Eye (tissue), 1 donor: ENCODE data around the gene SLC4A7.
"Not testable (repeated sequence)": the region's sequence is repeated elsewhere in the genome, so short reads cannot be mapped to it uniquely, and the experiment has no call there.

Experiments
- DNase-seq: peaks from one replicate; pipeline ENCODE4 v3.0.0-alpha.2; 2015

Gene SLC4A7

GRCh38 chr3:27357665-27358258 is 126.4 kb downstream of the SLC4A7 start:
- DNase-seq = peak; percentile 73

GRCh38 chr3:27356976-27357375 is 127.2 kb downstream of the SLC4A7 start:
- no peak for DNase-seq

DNA sequence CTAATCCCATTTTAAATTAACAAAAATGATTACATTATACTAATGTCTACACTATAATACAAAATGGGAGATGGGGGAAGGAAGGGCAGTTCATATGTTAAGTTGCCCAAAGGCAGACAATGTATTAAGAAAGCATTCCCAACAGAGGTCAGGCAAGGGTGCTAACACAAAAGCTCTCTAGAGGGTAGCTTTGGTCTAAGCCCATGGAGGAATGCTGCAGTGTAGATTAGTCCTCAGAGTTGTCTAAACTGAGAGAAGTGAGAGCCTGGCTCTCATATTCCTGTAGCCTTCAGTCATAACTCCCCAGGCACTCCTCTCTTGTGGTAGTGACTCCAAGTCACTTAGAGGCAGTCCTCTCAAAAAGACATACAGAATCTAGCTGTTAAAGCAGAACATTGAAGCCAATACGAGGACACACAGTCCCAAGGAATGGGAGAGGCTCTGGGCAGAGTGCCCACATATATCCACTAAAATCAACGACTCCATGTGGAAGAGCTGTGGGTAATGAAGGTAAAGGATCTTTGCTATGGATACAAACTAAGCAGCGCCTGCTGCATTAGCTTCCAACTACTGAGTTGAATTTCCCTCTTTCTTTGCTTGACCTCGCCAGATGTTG is 129.5 kb downstream of the SLC4A7 start:
- no peak for DNase-seq

GRCh38 chr3:27354161-27354560 is 130.0 kb downstream of the SLC4A7 start:
- DNase-seq = no peak

DNA sequence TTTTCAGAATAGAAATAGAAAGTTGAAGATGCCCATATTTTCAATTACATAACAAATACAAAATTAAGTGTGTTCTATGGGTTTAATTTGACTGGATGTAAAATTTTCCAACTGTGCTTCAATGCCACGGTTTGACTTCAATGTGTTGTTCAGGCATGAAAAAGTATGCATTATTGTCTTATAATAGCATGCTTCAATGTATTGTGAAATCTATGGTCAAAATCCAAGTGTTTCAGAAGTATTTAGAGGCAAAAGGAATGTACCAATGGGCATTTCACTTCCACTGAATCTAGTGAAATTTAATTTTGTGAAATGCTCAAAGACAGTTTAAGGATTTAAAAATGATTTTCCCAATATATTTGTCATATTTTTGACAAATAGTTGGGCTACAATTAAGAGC is 131.0 kb downstream of the SLC4A7 start:
- DNase-seq = no peak

DNA sequence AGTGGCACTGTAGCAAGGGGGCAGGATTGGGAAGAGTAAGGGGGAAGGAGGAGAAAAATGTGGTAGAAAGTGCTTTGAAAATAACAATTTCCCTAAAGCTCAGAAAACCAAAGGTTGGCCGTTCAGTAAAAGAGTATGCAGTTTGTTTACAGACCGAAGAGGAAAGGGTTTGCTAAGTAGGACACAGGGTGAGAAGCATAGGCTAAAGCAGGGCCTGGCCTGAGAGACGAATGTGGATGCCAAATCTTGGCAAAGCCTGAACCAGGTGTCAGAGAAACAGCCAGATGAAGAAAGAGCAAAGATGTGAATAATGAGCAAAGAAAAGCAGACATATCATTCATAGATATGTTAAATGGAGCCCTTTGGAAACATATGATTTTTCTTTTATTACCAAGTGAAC is 132.1 kb downstream of the SLC4A7 start:
- DNase-seq = no peak

DNA sequence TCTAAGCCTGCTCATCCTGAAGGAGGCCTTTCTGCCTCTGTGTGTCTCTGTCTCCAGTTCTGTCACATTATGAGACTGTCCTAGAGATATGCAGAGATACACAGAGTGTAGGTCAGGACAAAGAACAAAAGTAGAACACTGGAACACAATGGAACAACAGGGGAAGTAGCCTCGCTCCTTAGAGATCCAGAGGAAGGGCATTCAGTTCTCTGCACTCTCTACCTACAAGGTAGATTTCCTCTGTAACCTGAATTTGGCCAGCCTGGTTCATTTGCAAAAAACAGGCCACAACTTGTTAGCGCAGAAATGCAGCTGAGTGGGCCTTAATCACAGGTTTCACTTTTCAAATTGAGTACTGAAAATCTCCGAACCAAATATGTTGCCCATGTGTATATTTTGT is 134.4 kb downstream of the SLC4A7 start:
- no peak for DNase-seq

DNA sequence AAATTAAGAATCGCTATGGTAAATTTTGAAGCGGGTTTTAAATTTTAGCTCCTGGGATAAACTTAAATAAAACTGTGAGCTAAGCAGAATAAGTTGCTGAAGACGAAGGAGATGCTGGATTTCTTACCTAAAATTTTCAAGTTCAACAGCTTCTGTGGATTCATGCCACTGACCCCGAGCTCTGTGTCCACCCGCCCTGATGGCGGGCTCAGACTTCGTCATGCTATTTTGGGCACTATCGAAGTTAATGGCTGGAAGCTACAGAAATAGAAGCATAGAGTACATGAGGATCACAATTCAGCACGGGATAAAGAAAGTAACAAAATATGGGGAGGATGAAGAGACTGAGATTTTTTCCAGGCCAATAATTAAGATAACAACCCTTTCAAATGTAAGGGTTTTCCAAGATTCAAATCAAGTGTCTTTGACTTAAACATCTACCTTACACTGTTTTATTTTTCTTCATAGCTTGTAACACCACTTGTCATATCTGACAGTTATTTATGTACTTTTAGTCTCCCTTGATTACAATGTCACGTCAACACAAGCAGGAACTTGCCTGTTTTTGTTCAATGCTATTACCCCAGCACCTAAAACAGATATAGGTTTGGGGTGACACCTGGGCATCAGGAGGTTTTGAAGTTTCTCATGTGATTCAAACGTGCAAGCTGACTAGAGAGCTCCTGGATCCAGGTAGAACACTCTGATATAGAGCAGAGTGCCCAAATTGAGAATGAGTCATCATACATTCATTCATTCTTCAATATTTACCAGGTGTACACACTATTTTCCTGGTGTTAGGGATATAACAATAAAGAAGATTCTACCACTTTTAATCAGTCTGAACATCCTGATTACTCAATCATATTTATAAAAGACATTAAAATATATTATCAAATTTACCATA is 138.0 kb downstream of the SLC4A7 start:
- no peak for DNase-seq

DNA sequence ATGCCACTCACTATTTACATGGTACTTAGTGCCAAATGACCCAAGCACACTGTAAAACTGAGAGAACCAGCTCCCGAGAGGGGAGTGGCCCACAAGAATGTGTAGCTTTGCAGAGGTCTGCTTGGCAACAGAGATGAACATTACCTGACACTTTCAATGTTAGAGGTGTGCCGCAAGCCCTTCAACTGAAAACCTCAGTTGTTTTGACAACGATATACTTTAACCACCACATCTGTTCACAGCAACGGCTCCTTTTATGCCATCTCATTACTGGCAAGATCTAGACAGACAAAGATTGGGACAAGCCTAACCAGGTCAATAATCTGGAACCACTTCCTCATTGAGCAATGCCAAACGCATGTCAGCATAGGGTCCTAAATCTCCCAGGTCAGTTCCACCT is 138.7 kb downstream of the SLC4A7 start:
- no peak for DNase-seq

- no peak for DNase-seq
Measured at GRCh38 chr3:27345045-27345444, 139.1 kb downstream of the SLC4A7 start.

DNA sequence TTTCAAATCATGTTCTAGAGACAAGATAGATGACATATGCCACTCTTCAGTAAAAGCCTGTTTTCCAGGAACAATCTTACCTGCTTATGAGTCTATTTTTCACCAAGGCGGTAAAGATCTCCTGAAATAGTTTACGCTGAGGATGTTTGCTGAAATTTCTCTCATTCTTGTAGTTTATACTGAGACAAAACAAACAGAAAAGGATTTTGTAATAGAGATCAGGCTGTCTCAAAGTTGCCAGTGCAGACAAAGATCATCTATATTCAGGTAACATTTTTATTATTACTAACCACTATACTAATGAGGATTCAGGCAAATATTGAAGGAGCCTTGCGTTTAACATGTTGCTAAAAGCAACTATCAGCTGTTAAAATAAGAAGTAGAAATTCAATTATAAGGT is 140.0 kb downstream of the SLC4A7 start:
- no peak for DNase-seq

GRCh38 chr3:27342267-27342666 is 141.9 kb downstream of the SLC4A7 start:
- DNase-seq = no peak

GRCh38 chr3:27340534-27340933 is 143.7 kb downstream of the SLC4A7 start:
- DNase-seq = no peak

DNA sequence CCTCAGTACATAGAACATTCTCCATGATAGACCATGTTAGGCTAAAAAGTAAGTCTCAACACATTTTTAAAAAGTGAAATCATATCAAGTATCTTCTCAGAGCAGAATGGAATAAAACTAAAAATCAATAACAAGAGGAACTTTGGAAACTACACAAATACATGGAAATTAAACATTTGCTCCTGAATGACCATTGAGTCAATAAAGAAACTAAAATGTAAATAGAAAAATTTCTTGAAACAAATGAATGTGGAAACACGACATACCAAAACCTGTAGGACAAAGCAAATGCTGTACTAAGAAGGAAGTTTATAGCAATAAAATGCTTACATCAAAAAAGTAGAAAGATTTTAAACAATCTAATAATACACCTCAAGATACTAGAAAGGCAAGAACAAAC is 148.6 kb downstream of the SLC4A7 start:
- DNase-seq = no peak

DNA sequence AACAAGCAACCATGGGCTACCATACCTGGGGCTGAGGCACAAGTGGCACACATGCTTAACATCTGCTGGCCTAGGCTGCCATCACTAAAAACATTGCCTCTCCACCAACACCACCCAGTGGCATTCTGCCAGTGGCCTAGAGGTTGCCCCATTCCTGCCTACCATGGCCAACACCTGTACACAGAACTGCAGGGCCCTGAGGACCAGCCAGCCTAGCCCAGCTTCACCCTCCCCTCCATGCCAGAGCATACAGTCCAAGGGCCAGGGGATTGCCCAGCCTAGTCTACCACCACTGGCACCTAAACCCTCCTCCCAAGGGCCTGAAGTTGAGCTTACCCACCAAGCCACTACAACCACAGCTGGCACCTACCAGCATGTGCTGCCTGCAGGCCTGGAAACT is 150.3 kb downstream of the SLC4A7 start:
- DNase-seq = no peak

DNA sequence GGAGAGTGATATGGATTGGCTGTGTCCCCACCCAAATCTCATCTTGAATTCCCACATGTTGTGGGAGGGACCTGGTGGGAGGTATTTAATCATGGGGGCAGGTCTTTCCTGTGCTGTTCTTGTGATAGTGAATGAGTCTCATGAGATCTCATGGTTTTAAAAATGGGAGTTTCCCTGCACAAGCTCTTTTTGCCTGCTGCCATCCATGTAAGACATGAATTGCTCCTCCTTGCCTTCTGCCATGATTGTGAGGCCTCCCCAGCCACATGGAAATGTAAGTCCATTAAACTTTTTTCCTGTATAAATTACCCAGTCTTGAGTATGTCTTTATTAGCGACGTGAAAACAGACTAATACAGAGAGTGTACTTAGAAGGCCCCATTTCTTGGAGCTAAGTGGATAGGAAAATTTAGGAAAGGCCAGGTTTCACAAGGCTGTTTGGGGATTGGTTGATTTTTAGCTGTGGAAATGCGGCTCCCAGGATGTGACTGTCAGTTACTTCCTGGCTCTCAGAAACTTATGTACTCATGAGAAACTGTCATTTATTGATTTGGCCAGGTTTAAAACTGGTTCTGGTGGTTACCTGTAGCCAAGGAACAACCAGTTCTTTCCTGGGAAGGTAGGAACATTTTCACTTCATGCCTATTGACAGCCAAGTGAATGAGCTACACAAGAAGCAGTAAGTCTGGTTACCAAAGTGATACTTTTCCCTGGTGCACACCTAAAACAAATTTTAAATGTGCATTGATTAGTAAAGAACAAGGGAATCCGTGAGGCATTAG is 155.0 kb downstream of the SLC4A7 start:
- not testable (repeated sequence) for DNase-seq

DNA sequence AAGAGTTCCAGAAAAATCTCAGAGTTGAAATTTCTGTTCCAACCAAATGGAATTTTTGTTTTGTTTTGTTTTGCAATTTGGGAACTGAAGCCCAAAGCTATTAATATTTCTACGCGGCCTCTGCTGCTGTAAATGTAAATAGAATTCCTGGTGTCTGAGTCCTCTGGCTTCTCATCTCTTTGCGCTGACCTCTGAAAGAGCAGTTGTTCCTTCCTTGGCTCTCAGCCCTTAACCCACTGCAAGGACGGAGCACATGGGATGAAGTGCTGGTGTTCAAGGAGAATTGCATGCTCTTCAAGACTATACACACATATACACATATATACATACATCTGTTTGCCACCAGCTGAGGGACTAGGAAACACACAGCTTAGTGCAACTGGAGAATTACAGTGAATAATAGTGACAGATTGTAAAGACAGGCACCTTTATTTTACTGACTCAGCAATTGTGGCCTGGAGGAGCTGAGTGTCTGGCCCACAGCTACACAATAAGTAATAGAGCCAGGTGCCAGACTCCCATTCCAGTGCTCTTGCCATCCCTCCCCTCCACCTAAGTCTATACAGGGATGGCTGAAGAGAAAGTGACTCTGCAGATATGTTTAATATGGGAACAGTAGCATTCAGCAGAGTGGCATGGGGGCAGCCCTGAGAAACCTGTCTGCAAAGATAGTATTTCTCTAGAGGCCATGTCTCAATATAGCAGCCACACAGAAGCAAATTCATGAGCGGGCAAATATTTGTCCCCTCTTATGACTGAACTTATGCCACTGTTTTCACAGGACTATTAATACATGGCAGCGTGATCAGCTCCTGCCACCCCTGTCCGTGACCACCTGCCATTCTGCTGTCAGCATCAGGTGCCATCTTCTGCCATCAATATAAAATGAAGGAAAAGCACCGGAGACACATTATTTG is 157.3 kb downstream of the SLC4A7 start:
- peak; percentile 6 for DNase-seq

- DNase-seq = no peak
Measured at GRCh38 chr3:27326202-27326601, 158.0 kb downstream of the SLC4A7 start.

- no peak for DNase-seq
Measured at GRCh38 chr3:27325419-27325818, 158.8 kb downstream of the SLC4A7 start.

DNA sequence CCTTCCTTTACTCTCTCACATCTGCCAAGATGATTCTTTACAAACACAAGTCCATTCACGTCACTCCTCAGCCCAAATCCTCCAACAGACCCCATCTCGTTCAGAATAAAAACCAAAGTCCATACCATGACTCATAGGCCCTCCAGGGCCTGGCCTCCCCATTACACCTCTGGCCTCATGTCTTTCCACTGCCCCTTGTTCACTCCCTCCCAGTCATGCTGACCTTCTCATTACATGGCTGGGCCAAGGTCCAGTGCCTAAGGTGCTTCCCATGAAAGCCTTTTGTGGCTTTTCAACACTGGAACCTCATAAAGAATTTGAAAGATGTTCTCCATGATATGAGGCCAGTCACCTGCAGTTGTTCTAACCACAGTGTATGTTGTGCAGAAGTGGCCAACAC is 159.5 kb downstream of the SLC4A7 start:
- no peak for DNase-seq

DNA sequence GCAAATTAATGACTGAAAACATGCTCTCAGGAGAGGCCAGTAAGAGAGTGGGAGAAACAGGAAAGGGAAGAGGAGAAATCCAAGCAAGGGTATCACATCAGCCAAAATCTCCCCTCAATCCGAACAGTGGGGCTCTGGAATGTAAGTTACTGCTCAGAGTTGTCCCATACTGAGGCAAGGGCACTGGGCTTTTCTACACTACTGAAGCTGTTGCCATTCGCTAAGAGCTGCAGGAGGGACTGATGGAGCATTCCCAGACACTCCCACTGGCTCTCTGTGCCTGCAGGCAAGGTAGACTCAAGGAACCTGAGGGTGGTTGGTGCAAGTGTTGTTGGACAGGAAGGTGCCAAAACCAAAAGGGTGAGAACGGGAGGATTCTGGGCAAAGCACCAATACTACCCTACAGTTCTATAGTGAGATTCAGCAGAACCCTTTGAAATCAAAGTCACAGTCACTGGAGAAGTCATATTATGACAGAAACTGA is 161.1 kb downstream of the SLC4A7 start:
- DNase-seq = no peak
